Measurements from ENCODE around the gene CENPS. TPM values are rescaled to one million over a fixed set of nuclear protein-coding genes. Genes with fewer than 3 reads are reported as not detected.

CENPS gene
- polyA plus RNA-seq, 1 experiment, result 11.4 TPM

GRCh38 chr1:10490286-10490970, 60.2 kb downstream of the CENPS start:
- no peak overlapping the region for H3K27ac ChIP-seq (ENCODE audit: low read depth, low read length)
- no peaks in the 10 kb centered on the region for H3K27me3 ChIP-seq (ENCODE audit: control insufficient read depth, insufficient read depth, low read length)
- H3K4me3 ChIP-seq (ENCODE audit: low read depth, low read length), result no peak overlapping the region
- ChIA-PET POLR2A (no interaction called here), CTCF (interaction anchor here (0.6 to 7.5 kb wide), 3 partner anchors 16 to 1426 kb away, joined by 7 to 89 read pairs (median 9); no protein-coding TSS in a partner anchor)
- no peak for DNase-seq (ENCODE audit: low read depth, low spot score)
- no peak for TF ChIP-seq CTCF (IDR thresholded peaks at IDR 0.05; ENCODE audit: low read depth, low read length)
- H3K9me3 ChIP-seq (ENCODE audit: control insufficient read depth, insufficient read depth, low read length), result 0 out of 2 replicates have a peak, but pooled peaks cover 4% of the 10 kb centered on the region

Other genes starting within 250 kb of the CENPS start
- gene KIF1B, start 219.9 kb upstream of the CENPS start, polyA plus RNA-seq (2011; rRNA removed), result 25.0 and 26.9 TPM in 2 replicates
- 155 and 233 TPM in 2 replicates for gene PGD, start 31.4 kb upstream of the CENPS start, polyA plus RNA-seq (2011; rRNA removed)
- not detected in 2 replicates for gene CORT, start 19.6 kb downstream of the CENPS start, polyA plus RNA-seq (2011; rRNA removed)
- gene DFFA, start 42.1 kb downstream of the CENPS start, polyA plus RNA-seq (2011; rRNA removed), result 33.6 and 35.3 TPM in 2 replicates
- gene PEX14, start 44.5 kb downstream of the CENPS start, polyA plus RNA-seq (2011; rRNA removed), result 6.6 and 7.7 TPM in 2 replicates

Data from AG04450 (cell line).